Measurements from ENCODE around the gene NPNT.

DNA sequence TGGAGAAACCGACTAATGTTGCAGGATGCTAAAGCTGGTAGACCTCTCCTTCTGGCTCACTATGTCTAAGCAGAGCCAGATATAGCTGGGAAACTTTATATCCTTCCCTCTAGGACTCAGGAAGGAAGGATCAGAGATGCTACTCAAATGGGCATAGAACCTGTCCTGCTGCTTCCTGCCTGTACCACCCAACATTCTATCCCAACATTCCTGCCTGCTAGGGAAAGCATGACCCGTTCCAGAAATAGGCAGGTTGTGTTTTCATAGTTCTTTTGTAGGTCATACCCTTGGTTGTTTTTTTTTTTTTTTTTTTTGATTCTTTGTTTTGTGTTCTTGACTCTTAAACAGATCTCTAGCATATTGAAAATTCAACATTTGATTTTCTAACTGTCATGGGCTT is 5.3 kb downstream of the NPNT start:
- no peak for TF ChIP-seq POLR2A (IDR thresholded peaks at IDR 0.05; ENCODE audit: extremely low read depth, insufficient read length)
- TF ChIP-seq, protein P1, sequence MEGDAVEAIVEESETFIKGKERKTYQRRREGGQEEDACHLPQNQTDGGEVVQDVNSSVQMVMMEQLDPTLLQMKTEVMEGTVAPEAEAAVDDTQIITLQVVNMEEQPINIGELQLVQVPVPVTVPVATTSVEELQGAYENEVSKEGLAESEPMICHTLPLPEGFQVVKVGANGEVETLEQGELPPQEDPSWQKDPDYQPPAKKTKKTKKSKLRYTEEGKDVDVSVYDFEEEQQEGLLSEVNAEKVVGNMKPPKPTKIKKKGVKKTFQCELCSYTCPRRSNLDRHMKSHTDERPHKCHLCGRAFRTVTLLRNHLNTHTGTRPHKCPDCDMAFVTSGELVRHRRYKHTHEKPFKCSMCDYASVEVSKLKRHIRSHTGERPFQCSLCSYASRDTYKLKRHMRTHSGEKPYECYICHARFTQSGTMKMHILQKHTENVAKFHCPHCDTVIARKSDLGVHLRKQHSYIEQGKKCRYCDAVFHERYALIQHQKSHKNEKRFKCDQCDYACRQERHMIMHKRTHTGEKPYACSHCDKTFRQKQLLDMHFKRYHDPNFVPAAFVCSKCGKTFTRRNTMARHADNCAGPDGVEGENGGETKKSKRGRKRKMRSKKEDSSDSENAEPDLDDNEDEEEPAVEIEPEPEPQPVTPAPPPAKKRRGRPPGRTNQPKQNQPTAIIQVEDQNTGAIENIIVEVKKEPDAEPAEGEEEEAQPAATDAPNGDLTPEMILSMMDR (IDR thresholded peaks at IDR 0.05; ENCODE audit: low read depth, low read length) = no peak

All from NB4 (cell line).